ENCODE data around the gene HOXA6. TPM values are rescaled to one million over a fixed set of nuclear protein-coding genes. Genes with fewer than 3 reads are reported as not detected.

HOXA6 gene
- total and polyA plus RNA-seq, 2 of the 4 experiments (the other 2 are of a cell fraction), result 1.4 to 1.8 TPM

- no peak overlapping the region for H3K4me3 ChIP-seq (ENCODE audit: insufficient read depth, low read depth, low read length)
- H4K20me1 ChIP-seq (ENCODE audit: insufficient read depth, low read length), result no peaks in the 10 kb centered on the region
- no peak overlapping the region for H2BK15ac ChIP-seq (ENCODE audit: low read depth, low read length)
- no peak overlapping the region for H4K91ac ChIP-seq (ENCODE audit: insufficient read depth, low read depth, low read length)
- no TSS peak for BruUV-seq (replicated peaks)
- H3K9me3 ChIP-seq (ENCODE audit: control insufficient read depth, insufficient read depth, low read length), result no peaks in the 10 kb centered on the region
- no peak overlapping the region for H2AFZ ChIP-seq (replicated peaks; ENCODE audit: low read length, poor library complexity)
- peaks cover 7% of the 10 kb centered on the region for H3K27me3 ChIP-seq (ENCODE audit: control insufficient read depth, insufficient read depth, low read length)
- TF ChIP-seq MAZ (IDR thresholded peaks at IDR 0.05; ENCODE audit: borderline replicate concordance, low read depth, low read length), result no peak
- TF ChIP-seq, protein P1, sequence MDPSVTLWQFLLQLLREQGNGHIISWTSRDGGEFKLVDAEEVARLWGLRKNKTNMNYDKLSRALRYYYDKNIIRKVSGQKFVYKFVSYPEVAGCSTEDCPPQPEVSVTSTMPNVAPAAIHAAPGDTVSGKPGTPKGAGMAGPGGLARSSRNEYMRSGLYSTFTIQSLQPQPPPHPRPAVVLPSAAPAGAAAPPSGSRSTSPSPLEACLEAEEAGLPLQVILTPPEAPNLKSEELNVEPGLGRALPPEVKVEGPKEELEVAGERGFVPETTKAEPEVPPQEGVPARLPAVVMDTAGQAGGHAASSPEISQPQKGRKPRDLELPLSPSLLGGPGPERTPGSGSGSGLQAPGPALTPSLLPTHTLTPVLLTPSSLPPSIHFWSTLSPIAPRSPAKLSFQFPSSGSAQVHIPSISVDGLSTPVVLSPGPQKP (IDR thresholded peaks at IDR 0.05; ENCODE audit: borderline replicate concordance, low read depth, low read length), result no peak
- TF ChIP-seq, protein P2, sequence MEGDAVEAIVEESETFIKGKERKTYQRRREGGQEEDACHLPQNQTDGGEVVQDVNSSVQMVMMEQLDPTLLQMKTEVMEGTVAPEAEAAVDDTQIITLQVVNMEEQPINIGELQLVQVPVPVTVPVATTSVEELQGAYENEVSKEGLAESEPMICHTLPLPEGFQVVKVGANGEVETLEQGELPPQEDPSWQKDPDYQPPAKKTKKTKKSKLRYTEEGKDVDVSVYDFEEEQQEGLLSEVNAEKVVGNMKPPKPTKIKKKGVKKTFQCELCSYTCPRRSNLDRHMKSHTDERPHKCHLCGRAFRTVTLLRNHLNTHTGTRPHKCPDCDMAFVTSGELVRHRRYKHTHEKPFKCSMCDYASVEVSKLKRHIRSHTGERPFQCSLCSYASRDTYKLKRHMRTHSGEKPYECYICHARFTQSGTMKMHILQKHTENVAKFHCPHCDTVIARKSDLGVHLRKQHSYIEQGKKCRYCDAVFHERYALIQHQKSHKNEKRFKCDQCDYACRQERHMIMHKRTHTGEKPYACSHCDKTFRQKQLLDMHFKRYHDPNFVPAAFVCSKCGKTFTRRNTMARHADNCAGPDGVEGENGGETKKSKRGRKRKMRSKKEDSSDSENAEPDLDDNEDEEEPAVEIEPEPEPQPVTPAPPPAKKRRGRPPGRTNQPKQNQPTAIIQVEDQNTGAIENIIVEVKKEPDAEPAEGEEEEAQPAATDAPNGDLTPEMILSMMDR (conservative IDR thresholded peaks at IDR 0.05; ENCODE audit: low read depth, low read length), result no peak
- TF ChIP-seq MAFK (IDR thresholded peaks at IDR 0.05; ENCODE audit: low read depth, low read length), result no peak
- no peak for TF ChIP-seq USF2 (IDR thresholded peaks at IDR 0.05; ENCODE audit: low read depth, low read length)
- TF ChIP-seq RAD21 (IDR thresholded peaks at IDR 0.05; ENCODE audit: low read length), result no peak
- no peak for TF ChIP-seq CHD1 (IDR thresholded peaks at IDR 0.05; ENCODE audit: low read depth, low read length)
- peaks cover 1% of the 10 kb centered on the region; the same call in 1 of the 2 replicates for H3K4me1 ChIP-seq (ENCODE audit: control insufficient read depth, insufficient read depth, low read length)
- intact Hi-C loops (cut with micrococcal nuclease), result no loop called here
- H3K36me3 ChIP-seq (ENCODE audit: control insufficient read depth, insufficient read depth, low read length), result no peaks in the 10 kb centered on the region
- 84% methylated on average over 18 of the region's 35 CpGs; no CpG with 5 or more reads in 1 of the 2 experiments for WGBS, 2 experiments (ENCODE audit: extremely low coverage in 2 of 2, insufficient read length in 1 of 2)
- H3K79me1 ChIP-seq (ENCODE audit: low read depth in 1 of 2, low read length in 2 of 2), result 0 out of 4 replicates have a peak, but pooled peaks cover 0 to 4% of the 10 kb centered on the region in 2 experiments
- POLR2A ChIA-PET (ENCODE audit: unreplicated experiment), result no interaction called here
- H3K23ac ChIP-seq (ENCODE audit: low read depth, low read length), result no peak overlapping the region
- no peak overlapping the region for H3K4ac ChIP-seq (ENCODE audit: low read depth, low read length)
- no peak overlapping the region for H3K27ac ChIP-seq (ENCODE audit: insufficient read depth, low read length)
- no peak overlapping the region for H4K8ac ChIP-seq (ENCODE audit: low read depth in 2 of 2, low read length in 2 of 2)
- H2AK5ac ChIP-seq (ENCODE audit: low read depth, low read length), result no peak overlapping the region
- no peak overlapping the region for H3K14ac ChIP-seq (replicated peaks; ENCODE audit: low read depth, low read length)
- peaks cover under 1% of the 10 kb centered on the region; the same call in 1 of the 2 replicates for H3K9me1 ChIP-seq (ENCODE audit: insufficient read depth, low read length)
- in situ Hi-C loops (cut with MboI; ENCODE audit: low sequenced_read_pairs), result loop anchor here (5.0 kb wide), 2 partner anchors 791 to 1306 kb away; no protein-coding TSS in a partner anchor
- H3K18ac ChIP-seq (ENCODE audit: low read depth, low read length), result no peak overlapping the region
- H2BK20ac ChIP-seq (ENCODE audit: low read depth, low read length), result no peak overlapping the region
- no peak overlapping the region for H2BK120ac ChIP-seq (ENCODE audit: low read depth, low read length)
- dilution Hi-C loops (cut with HindIII; ENCODE audit: low sequenced_read_pairs, unreplicated experiment), result no loop called here
- no peak overlapping the region for H3K9ac ChIP-seq (ENCODE audit: low read depth, low read length)
- H2AK9ac ChIP-seq (replicated peaks; ENCODE audit: low read depth, low read length, poor library complexity), result no peak overlapping the region
- no peak for ATAC-seq (ENCODE audit: low read depth)
- H4K5ac ChIP-seq (ENCODE audit: low read depth, low read length), result no peak overlapping the region
- no peak overlapping the region for H2BK5ac ChIP-seq (ENCODE audit: low read depth, low read length, poor library complexity, severe bottlenecking)
- CTCF ChIA-PET, result interaction anchor here (1.3 kb wide), 1 partner anchor 789 kb away, joined by 4 read pairs; no protein-coding TSS in a partner anchor
- DNase-seq, result no peak
- no peak overlapping the region for H3K4me2 ChIP-seq (ENCODE audit: low read depth, low read length)
- H3K56ac ChIP-seq (ENCODE audit: extremely low read depth, insufficient read depth, low read length), result no peak overlapping the region
Observed at GRCh38 chr7:27158436-27159265, 11.1 kb upstream of the HOXA6 start.
